K562 (cell line): ENCODE data around the gene CHIC2. TPM values are rescaled to one million over a fixed set of nuclear protein-coding genes. Genes with fewer than 3 reads are reported as not detected.

Experiments used
- ATAC-seq: fragments of 200-7000 bp; cut with Tn5 transposase; 3 replicates; pipeline ENCODE4 v1.9.1; 2020; ENCODE audit warnings: moderate library complexity
- BruUV-seq: library from RNA; stranded (reverse); fragments of 400-500 nt; replicated peaks from 2 replicates; lab custom pipeline; 2021; lab: Mats Ljungman, UMichigan
- CTCF ChIA-PET: fragments of 300-600 bp; formaldehyde crosslinking; extraction: SDS; loops from one replicate; lab custom pipeline; 2021; ENCODE audit warnings: low intra/inter-chr PET ratio; lab: Yijun Ruan, JAX
- POLR2A ChIA-PET: fragments of 300-600, 350-650 bp; sonication (Branson Sonifier 250); formaldehyde crosslinking; extraction: SDS; loops from one replicate; lab custom pipeline; 2021; ENCODE audit warnings: antibody characterized with exemption, inconsistent platforms; lab: Yijun Ruan, JAX
- DNase-seq, 4 experiments: peaks; one replicate each; pipeline versions ENCODE4 v3.0.0 to v3.0.0-alpha.2; 2011 to 2018; ENCODE audit warnings: low spot score in 3 of 4, mixed read lengths in 3 of 4; ENCODE audit errors: extremely low read depth in 1 of 4
- FAIRE-seq: peaks from 2 replicates; lab custom pipeline; 2011; peaks lifted over from hg19 to GRCh38; lab: Jason Lieb, UNC
- H2AFZ ChIP-seq: 2 replicates; pipeline ENCODE4 v1.6.0; 2011; ENCODE audit warnings: low read depth, low read length, control low read depth, inconsistent platforms
- H3K27ac ChIP-seq: fragments of 200-600 bp; 3 replicates; pipeline ENCODE4 v1.8.0; 2011; ENCODE audit warnings: low read depth, mild to moderate bottlenecking, control low read depth, inconsistent platforms, low read length, moderate library complexity, mixed read lengths; ENCODE audit errors: extremely low read depth
- H3K27me3 ChIP-seq, 2 experiments: fragments of 300-600 bp in 1 of 2; 2 replicates in 1 of 2; 3 replicates in 1 of 2; pipeline versions ENCODE4 v1.6.0 to v1.8.0; 2011; ENCODE audit warnings: inconsistent platforms in 2 of 2, low read length in 2 of 2, mild to moderate bottlenecking in 1 of 2, mixed read lengths in 1 of 2, moderate library complexity in 1 of 2; ENCODE audit not compliant: control insufficient read depth in 2 of 2, insufficient read depth in 2 of 2
- H3K36me3 ChIP-seq: fragments of 300-600 bp; 3 replicates; pipeline ENCODE4 v1.8.0; 2011; ENCODE audit warnings: mild to moderate bottlenecking, low read length, inconsistent platforms; ENCODE audit not compliant: control insufficient read depth, insufficient read depth
- H3K4me1 ChIP-seq, 2 experiments: fragments of 200-600 bp in 1 of 2; replicated peaks in 1 of 2; 2 replicates in 1 of 2; 3 replicates in 1 of 2; pipeline versions ENCODE4 v1.5.1 to v1.8.0; 2011; ENCODE audit warnings: inconsistent platforms in 2 of 2, low read length in 2 of 2, mild to moderate bottlenecking in 1 of 2, mixed read lengths in 1 of 2, moderate library complexity in 1 of 2; ENCODE audit not compliant: control insufficient read depth in 2 of 2, insufficient read depth in 2 of 2
- H3K4me2 ChIP-seq: 2 replicates; pipeline ENCODE4 v1.6.1; 2011; ENCODE audit warnings: low read length, control low read depth, inconsistent platforms, mixed read lengths; ENCODE audit not compliant: insufficient read depth
- H3K4me3 ChIP-seq: fragments of 200-600 bp; sonication (generic), shearing (Covaris generic); 2 replicates; pipeline ENCODE4 v1.5.1; 2016; ENCODE audit warnings: control low read depth, inconsistent platforms
- H3K79me2 ChIP-seq: fragments of 200-600 bp; 3 replicates; pipeline ENCODE4 v1.8.0; 2011; ENCODE audit warnings: low read length, inconsistent platforms; ENCODE audit not compliant: control insufficient read depth, insufficient read depth
- H3K9ac ChIP-seq, 2 experiments: 2 replicates each; pipeline versions ENCODE4 v1.6.0 to v1.6.1; 2011; ENCODE audit warnings: low read depth in 2 of 2, low read length in 2 of 2, control low read depth in 1 of 2, inconsistent platforms in 1 of 2, mild to moderate bottlenecking in 1 of 2, mixed read lengths in 1 of 2; ENCODE audit not compliant: insufficient read depth in 1 of 2
- H3K9me1 ChIP-seq: one replicate; pipeline ENCODE4 v1.6.0; 2011; ENCODE audit warnings: inconsistent platforms, mild to moderate bottlenecking, low read length, moderate library complexity; ENCODE audit not compliant: control insufficient read depth, insufficient read depth
- H3K9me3 ChIP-seq: replicated peaks from 2 replicates; pipeline ENCODE4 v1.5.1; 2011; ENCODE audit warnings: low read depth, low read length, inconsistent platforms; ENCODE audit not compliant: control insufficient read depth, insufficient read depth
- H4K20me1 ChIP-seq: replicated peaks from 2 replicates; pipeline ENCODE4 v1.6.1; 2011; ENCODE audit warnings: low read length, inconsistent platforms, mixed read lengths; ENCODE audit not compliant: control insufficient read depth, insufficient read depth
- EHMT2 ChIP-seq: fragments of 450-650 bp; IDR thresholded peaks from 2 replicates; pipeline ENCODE4 v1.6.1; 2018; ENCODE audit warnings: antibody characterized with exemption
- TRIM24 ChIP-seq, 2 experiments: fragments of 450-650 bp; IDR thresholded peaks; 2 replicates each; pipeline ENCODE4 v1.6.1; 2016
- WGBS: fragments of 100-300 bp; shearing (Covaris generic); methylation state at CpG from one replicate; pipeline ENCODE4 v1.1.6; 2016; ENCODE audit warnings: low coverage, mixed read lengths; ENCODE audit not compliant: insufficient coverage; ENCODE audit errors: missing lambda C conversion rate; 5-methylcytosine and 5-hydroxymethylcytosine counted together
- in situ Hi-C: fragments of 300-500 bp; cut with MboI; formaldehyde crosslinking; loops from 4 replicates; pipeline ENCODE4 v1.15.0; 2018; ENCODE audit warnings: inconsistent platforms, mixed read lengths
- intact Hi-C: fragments of 100-400 bp; cut with micrococcal nuclease; formaldehyde crosslinking; loops from 2 replicates; pipeline ENCODE4 v1.14.2; 2022
- polyA plus RNA-seq, 8 experiments: library from polyadenylated mRNA; depleted of rRNA in 4 of 8; stranded (reverse) in 5 of 8; unstranded in 3 of 8; fragments of >200 nt; fragmentation: Nextera tagmentation in 2 of 8; fragmentation: Illumina TruSeq in 1 of 8; extraction: Ambion mirVana in 2 of 8; extraction: Trizol in 1 of 8; gene quantifications; 2 replicates each; pipeline versions ENCODE4 v1.2.1 to v1.2.3, GENCODE V29; 2011 to 2014; ENCODE audit warnings: inconsistent platforms in 1 of 8, missing spikeins in 1 of 8
- total RNA-seq, 7 experiments: library from RNA; depleted of rRNA in 6 of 7; stranded (reverse); fragments of >200 nt in 6 of 7; fragmentation: Illumina TruSeq in 2 of 7; extraction: Trizol in 2 of 7; gene quantifications; 2 replicates each; pipeline versions ENCODE4 v1.2.1 to v1.2.3, GENCODE V29; 2011 to 2021; ENCODE audit warnings: low replicate concordance in 1 of 7
- TF ChIP-seq, protein P1 (sequence below): fragments of 250-450 bp; sonication (Bioruptor Pico); IDR thresholded peaks from 2 replicates; pipeline ENCODE4 v1.4.0; 2020; ENCODE audit warnings: mild to moderate bottlenecking, moderate library complexity, borderline replicate concordance
- TF ChIP-seq, protein P2 (sequence below): fragments of 250-450 bp; sonication (Bioruptor Pico); IDR thresholded peaks from 2 replicates; pipeline ENCODE4 v1.5.0; 2021; ENCODE audit warnings: mild to moderate bottlenecking, borderline replicate concordance

CHIC2 gene
- total and polyA plus RNA-seq, 9 of the 15 experiments (the other 6 are each of a cell fraction or from before 2014, with no cell fraction given): 0.89 to 25.1 (median 12.1) TPM

DNA sequence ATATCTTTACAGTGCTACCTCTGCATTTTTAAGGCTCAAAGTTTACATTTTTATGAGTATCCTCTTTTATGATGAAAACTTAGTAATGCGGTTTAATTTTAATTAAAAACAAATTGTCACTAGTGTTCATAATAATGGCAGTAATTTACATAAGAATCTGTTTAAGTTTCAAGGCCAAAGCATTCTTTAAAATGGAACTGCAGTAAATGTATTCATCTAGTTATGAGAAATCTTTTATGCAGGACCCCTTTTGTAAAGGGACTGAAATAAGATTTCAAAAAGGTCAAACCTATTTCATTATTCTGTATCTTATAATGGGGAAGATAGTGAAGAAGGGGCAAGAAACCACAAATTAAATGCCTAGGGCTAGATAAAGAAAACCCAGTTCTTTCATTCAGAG, 37.1 kb downstream of the CHIC2 start:
- TF ChIP-seq TRIM24 (IDR thresholded peaks at IDR 0.05): no peak
- no peak for TF ChIP-seq EHMT2
- TF ChIP-seq, protein P1, sequence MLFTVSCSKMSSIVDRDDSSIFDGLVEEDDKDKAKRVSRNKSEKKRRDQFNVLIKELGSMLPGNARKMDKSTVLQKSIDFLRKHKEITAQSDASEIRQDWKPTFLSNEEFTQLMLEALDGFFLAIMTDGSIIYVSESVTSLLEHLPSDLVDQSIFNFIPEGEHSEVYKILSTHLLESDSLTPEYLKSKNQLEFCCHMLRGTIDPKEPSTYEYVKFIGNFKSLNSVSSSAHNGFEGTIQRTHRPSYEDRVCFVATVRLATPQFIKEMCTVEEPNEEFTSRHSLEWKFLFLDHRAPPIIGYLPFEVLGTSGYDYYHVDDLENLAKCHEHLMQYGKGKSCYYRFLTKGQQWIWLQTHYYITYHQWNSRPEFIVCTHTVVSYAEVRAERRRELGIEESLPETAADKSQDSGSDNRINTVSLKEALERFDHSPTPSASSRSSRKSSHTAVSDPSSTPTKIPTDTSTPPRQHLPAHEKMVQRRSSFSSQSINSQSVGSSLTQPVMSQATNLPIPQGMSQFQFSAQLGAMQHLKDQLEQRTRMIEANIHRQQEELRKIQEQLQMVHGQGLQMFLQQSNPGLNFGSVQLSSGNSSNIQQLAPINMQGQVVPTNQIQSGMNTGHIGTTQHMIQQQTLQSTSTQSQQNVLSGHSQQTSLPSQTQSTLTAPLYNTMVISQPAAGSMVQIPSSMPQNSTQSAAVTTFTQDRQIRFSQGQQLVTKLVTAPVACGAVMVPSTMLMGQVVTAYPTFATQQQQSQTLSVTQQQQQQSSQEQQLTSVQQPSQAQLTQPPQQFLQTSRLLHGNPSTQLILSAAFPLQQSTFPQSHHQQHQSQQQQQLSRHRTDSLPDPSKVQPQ (CRISPR knock-in tag): no peak
- TF ChIP-seq, protein P2, sequence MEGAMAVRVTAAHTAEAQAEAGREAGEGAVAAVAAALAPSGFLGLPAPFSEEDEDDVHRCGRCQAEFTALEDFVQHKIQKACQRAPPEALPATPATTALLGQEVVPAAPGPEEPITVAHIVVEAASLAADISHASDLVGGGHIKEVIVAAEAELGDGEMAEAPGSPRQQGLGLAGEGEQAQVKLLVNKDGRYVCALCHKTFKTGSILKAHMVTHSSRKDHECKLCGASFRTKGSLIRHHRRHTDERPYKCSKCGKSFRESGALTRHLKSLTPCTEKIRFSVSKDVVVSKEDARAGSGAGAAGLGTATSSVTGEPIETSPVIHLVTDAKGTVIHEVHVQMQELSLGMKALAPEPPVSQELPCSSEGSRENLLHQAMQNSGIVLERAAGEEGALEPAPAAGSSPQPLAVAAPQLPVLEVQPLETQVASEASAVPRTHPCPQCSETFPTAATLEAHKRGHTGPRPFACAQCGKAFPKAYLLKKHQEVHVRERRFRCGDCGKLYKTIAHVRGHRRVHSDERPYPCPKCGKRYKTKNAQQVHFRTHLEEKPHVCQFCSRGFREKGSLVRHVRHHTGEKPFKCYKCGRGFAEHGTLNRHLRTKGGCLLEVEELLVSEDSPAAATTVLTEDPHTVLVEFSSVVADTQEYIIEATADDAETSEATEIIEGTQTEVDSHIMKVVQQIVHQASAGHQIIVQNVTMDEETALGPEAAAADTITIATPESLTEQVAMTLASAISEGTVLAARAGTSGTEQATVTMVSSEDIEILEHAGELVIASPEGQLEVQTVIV (CRISPR knock-in tag): no peak

More for the DNA sequence above, 37.1 kb downstream of the CHIC2 start:
- H3K79me2 ChIP-seq: no peaks in the 10 kb centered on the region
- intact Hi-C loops (no loop called here), in situ Hi-C loops (no loop called here)
- FAIRE-seq (no peak), DNase-seq (no peak), ATAC-seq (no peak)
- CTCF ChIA-PET: no interaction called here
- no peak overlapping the region for H3K4me2 ChIP-seq
- no peak overlapping the region for H3K9ac ChIP-seq
- H3K27ac ChIP-seq: no peak overlapping the region
- no peak overlapping the region for H3K4me3 ChIP-seq
- H3K9me3 ChIP-seq: no peaks in the 10 kb centered on the region; the same call in 1 of the 2 replicates
- H3K9me1 ChIP-seq: no peaks in the 10 kb centered on the region
- 100% methylated on average over 1 of the region's 1 CpG for WGBS
- H4K20me1 ChIP-seq: no peaks in the 10 kb centered on the region
- H3K4me1 ChIP-seq: no peaks in the 10 kb centered on the region
- POLR2A ChIA-PET: interaction anchor here (0.8 kb wide), 1 partner anchor 13 kb away, joined by 3 read pairs; no protein-coding TSS in a partner anchor
- no peaks in the 10 kb centered on the region for H3K27me3 ChIP-seq
- no peaks in the 10 kb centered on the region for H3K36me3 ChIP-seq
- no peak overlapping the region for H2AFZ ChIP-seq
- no TSS peak for BruUV-seq
